GM18511 (cell line): ENCODE results near the gene CAPG.
"Not testable (repeated sequence)": the region's sequence is repeated elsewhere in the genome, so short reads cannot be mapped to it uniquely, and the experiment has no call there.

ENCODE experiments used
- ATAC-seq: cut with Tn5 transposase; IDR thresholded peaks from one replicate; pipeline ENCODE4 v1.9.1; 2021; ENCODE audit warnings: mild to moderate bottlenecking, moderate library complexity; ENCODE audit not compliant: unreplicated experiment

The CAPG gene

DNA sequence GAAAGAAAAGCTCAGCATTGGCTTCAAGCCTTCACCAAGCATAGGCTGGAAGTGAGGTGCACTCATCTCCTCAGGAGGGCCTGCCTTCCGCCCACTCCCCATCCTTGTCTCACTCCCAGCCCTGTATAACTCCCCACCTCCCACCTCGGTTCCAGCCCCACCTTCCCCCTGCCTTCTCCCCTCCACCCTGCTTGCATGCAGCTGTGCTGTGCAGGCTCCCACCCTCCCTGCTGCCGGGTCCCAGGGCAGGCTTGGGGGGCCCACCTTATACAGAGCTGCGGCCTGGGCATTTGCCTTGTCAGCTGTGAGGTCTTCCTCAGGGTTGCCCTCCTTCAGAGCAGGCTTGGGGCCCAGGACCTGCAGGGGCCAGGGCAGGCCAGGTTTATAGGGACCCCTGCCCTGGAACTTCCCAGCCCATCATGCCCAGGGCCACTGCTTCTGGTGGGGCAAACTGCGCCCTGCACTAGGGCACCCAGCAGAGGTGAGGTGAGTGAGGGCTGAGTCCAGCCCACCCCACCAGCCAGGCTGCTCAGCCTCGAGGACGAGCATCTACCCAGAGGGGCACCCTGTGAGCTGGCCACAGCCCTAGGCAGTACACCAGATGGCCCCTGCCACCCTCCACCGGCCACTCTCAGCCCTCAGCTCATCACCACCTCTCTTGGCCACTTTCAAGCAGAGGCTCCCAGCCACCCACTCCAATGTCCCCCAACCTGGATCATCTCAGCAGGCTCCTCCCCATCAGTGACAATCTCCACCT, 11.6 kb downstream of the CAPG start:
- ATAC-seq: no peak

DNA sequence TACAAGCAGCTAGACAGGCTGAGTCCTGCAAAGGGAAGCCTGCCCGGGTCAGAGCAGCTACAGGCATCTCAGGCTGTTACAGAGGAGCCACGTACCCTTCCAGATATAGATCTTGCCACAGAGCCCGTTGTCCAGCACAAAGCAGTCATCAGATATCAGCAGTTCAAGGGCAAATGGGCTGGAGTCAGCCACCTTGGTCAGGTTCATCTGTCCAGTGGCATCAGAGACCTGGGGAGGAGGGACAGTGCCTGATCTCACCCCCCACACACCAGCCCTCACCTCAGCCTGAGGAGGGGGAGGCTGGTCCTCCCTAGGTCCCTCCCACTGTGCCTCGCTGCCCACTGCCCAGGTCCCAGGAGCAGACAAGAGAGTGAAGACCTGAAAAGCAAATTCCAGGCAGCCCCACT, 12.2 kb downstream of the CAPG start:
- no peak for ATAC-seq

DNA sequence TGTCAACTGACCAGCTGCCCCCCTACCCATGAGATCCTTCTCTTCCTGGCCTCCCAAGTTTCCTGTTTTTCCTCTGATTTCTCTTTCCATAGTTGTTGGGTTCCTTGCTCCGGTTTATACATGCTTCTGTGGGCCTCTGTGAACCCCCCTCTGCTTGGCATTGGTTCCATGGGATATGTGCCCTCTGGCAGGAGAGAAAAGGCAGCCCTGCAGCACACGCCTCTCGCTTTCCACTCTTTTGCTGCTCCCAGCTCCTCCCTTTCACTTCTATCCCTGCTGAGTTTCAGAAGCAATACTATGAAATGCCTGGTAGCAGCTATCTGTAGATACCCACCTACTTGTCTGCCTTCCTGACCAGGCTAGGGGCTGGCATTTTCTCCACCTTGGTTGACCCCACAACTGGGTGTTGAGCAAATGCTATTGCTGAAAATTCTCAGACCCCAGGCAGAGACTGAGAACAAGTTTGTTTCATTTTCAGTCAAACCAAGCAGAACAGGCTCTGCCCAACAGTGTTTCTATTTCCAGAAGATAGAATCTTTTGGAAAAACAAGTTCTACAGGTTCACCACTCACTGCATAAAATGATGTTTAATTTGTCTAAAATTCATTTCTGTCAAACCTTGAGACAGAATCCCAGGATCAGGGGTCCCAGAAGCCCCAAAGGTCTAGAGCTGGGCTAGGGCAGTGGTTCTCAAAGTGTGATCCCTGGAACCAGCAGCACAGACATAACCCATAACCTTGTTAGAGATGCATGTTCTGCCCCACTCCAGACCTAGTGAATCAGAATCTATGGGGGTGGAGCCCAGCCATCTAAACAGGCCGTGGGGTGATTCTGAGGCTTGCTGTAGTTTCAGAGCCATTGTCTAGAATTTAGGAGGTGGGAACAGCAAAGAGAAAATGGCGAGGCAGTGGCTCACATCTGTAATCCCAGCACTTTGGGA, 13.4 kb downstream of the CAPG start:
- ATAC-seq: no peak

GRCh38 chr2:85395912-85396475, 14.2 kb downstream of the CAPG start:
- no peak for ATAC-seq

GRCh38 chr2:85394976-85395375, 15.2 kb downstream of the CAPG start:
- no peak for ATAC-seq

DNA sequence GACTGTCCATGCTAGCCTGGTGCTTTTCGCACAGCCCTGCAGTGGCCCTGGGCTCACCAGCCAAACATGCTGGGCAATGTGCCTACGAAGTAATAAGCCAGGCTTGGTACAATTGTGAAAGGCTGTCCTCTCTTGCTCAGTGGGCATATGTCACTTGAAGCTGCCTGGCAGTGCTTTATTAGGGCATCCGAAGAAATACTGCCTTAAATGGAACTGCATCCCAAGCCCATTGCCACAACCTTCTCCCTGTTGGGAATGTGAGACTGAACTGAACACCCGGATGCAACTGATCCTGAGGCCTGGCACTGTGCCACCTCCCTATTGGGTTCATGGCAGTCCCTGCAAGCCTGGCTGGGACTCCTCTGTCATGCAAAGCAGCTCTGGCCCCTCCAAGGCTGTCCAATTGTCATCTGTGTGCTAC, 15.9 kb downstream of the CAPG start:
- ATAC-seq: no peak

- ATAC-seq: no peak
Measured at GRCh38 chr2:85393836-85394235, 16.3 kb downstream of the CAPG start.

DNA sequence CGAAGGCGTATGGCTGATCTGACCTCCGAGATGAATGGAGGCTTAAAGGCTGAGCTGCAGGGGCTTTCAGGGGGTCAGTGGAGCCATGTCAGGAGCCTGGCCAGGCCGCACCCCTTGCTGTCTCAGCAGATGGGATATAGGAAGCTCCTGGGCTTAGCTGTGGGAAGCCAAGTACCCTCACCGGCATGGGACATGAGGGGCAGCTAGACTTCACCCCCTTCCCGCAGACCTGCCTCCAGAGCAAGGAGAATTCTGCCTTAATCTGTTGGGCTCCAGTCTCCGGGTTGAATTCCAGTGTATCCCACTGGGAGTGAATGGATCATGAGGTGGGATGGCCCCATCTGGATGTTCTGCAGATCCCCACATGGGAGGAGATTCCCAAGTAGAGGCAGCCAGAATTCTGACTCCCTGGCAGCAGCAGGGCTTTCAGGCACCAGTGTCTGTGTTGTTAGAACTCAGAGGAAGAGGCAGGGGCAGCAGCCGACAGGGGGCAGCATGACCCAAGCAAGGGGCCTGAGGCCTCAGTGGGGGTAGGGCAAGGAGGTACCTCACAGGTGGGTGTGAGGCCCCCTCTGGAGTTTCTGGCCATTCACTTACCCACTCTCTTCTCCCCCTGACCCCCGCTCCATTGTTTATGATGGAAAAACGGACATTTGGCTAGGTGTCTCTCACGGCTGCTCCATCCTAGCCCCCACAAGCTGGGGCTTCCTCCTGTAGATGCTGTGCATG, 19.1 kb downstream of the CAPG start:
- ATAC-seq: no peak

- ATAC-seq: no peak
Measured at GRCh38 chr2:85388878-85389538, 21.2 kb downstream of the CAPG start.

DNA sequence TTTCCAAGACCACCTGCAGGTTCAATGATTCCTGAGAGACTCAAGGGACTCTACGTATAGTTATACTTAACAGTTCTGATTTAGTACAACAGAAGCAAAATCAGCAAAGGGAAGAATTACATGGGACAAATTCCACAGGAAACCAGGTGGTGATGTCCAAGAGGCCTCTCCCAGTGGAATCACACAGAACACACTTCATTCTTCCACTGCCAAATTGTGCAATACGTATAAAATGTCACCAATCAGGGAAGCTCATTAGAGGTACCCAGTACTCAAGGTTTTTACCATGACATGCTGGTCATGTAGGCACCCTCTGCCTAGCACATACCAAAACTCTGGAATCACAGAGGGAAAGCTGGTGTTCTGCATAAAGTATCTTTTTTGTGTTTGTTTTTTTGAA, 22.4 kb downstream of the CAPG start:
- no peak for ATAC-seq

DNA sequence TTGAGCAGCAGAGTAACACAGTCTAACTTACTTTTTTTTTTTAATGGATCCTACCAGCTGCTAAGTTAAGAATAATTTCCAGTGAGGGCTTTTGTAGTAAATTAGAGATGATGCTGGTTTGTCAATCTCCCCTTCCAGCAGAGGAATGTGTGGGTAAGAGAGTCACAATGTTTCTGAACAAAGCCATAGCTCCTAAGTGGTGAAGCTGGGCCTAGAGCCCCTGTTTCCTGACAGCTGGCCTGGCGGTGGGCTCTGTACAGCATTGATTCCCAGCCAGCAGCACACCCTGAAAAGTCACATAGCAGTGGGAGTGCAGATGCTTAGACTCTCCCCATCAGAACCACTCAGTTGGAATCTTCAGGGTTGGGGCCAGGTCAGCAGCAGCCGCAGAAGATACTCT, 24.4 kb downstream of the CAPG start:
- no peak for ATAC-seq

GRCh38 chr2:85383850-85384249, 26.3 kb downstream of the CAPG start:
- ATAC-seq: no peak

DNA sequence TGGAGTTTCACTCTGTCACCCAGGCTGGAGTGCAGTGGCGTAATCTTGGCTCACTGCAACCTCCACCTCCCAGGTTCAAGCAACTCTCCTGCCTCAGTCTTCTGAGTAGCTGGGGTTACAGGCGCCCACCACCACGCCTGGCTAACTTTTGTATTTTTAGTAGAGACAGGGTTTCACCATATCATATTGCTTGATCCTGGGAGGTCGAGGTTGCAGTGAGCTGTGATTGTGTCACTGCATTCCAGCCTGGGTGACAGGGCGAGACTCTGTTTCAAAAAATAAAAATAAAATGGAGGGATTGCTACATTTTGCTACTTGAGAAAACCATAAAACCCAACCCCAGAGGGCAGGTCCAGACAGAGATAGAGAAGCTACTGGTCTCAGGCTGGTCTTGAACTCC, 27.0 kb downstream of the CAPG start:
- not testable (repeated sequence) for ATAC-seq

- ATAC-seq: no peak
Measured at GRCh38 chr2:85380048-85380447, 30.1 kb downstream of the CAPG start.

DNA sequence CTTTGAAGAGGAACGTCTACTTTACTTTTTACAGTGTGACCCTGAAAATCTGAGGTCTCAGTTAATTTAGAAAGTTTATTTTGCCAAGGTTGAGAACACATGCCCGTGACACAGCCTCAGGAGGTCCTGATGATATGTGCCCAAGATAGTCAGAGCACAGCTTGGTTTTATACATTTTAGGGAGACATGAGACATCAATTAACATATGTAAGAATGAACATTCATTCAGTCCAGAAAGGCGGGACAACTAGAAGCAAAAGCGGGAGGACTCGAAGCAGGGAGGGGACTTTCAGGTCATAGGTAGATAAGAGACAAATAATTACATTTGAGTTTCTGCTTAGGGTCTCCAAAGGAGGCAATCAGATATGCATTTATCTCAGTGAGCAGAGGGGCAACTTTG, 31.9 kb downstream of the CAPG start:
- no peak for ATAC-seq

- ATAC-seq: no peak
Measured at GRCh38 chr2:85377083-85377482, 33.1 kb downstream of the CAPG start.

GRCh38 chr2:85376291-85377065, 33.7 kb downstream of the CAPG start:
- ATAC-seq: no peak

DNA sequence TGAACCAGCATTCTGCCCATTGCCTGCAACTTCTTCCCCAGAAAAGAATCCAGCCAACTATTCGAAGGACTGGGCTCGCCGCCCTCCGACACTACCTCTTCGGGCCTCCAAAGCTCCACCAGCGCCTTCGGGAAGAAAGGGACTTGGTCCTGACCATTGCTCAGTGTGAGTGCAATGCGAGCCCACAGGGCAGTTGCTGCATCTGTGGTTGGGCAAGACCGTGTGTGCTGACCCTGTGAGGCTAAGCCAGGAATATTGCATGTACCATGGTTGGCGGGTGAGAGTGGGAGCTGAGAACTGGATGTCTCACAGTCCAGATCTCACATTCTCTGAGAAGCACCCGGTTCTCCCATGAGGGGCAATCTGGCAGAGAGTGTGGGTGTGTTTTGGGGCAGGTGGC, 39.1 kb downstream of the CAPG start:
- ATAC-seq: no peak

DNA sequence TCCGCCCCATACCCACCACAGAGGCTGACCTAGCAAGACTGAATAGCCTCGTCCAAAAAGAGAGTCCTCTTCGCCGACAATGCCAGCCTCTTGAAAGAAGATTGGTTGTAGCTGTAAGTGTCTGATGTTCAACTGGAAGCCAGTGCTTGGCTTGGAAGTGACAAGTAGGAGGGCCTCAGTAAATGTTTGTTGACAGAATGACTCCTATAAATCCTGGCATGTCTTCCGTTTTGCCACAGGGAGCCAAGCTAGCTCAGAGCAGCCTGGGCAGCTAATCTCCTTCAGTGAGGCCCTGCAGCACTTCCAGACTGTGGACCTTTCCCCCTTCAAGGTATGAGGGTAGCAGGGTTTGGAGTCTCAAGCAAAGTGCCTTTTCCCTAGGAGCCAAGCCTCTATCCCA, 40.7 kb downstream of the CAPG start:
- ATAC-seq: no peak

GRCh38 chr2:85368921-85369320, 41.2 kb downstream of the CAPG start:
- ATAC-seq: no peak
